Measurements from ENCODE around the gene ANKRD31.
"Not testable (repeated sequence)": the region's sequence is repeated elsewhere in the genome, so short reads cannot be mapped to it uniquely, and the experiment has no call there.

The ANKRD31 gene

DNA sequence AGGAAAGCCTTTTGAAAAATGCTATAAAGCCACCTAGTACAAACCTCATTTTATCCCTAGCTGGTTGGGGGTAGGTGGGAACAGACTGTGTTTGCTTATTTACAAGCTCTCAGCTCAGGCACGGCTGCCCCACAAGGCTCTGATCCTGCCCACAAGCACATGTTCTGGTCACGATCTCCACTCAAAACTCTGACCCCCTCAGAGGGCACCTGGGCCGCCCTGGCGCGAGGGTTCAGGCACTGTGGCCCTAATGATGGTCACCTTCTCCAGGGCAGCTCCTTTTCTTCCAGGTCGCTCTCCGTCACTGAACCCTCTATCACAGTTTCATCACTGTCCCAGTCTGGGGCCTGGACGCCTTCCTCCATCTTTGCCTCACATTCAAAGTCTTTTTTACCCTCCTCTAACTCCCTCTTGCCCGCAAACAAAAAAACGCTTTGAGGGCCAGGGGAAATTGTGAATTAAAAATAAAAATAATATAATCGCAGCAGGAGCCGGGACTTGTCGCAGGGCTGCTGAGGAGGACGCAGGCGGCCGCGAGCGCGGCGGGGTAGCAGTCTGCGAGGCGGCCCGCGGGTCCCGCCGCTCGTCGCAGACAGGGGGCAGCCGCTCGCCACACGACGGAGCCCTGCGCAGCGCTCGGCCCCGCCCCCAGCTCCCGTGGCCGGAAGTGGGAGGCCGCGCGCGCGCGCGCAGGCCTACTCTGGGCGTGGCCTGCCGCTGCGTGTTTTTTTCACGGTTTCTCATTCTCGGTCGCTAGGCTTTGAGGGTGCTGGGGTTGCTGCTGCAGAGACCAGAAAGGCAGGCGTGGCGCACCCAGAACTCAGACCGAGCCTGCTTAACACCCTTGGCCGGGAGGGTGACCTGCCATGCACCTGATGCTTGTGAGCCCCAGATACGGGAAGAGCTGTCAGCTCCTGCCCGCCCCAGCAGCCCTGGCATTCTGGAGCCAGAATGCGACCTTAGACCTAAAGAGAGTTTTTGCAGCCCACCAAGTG, at the start of gene ANKRD31:
Gene ANKRD31, minus strand, starts transcription at position 557 of the 995 bp plus-strand sequence. Its CDS starts 192 bp downstream, at position 365.
- peak; percentile 12 to 83 for DNase-seq

- DNase-seq, result no peak
Observed at GRCh38 chr5:75286211-75286773, 49.6 kb upstream of the ANKRD31 start.

DNA sequence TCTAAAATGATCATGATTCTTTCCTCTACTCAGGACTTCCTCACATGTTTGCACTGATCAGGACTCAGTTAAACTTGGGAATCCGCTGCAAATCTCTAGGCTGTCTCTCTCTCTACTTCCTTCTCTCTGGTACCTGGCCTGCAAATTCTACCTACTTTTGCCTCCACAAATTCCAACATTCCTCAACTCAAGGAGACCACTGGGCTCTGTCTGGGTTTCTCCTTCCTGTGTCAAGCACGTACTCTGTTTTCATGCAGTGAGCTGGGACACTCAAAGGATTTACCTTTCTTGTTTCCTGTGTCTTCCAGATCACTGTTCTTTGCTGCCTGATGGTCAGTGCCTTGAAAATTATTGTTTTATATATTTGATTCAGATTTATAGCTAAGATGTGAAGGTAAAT, 45.9 kb upstream of the ANKRD31 start:
- no peak for DNase-seq

- DNase-seq, result no peak
Observed at GRCh38 chr5:75281716-75282465, 45.2 kb upstream of the ANKRD31 start.

- no peak for DNase-seq
Observed at GRCh38 chr5:75279321-75279720, 42.6 kb upstream of the ANKRD31 start.

- no peak for DNase-seq
Observed at GRCh38 chr5:75277463-75277862, 40.8 kb upstream of the ANKRD31 start.

GRCh38 chr5:75275756-75276155, 39.1 kb upstream of the ANKRD31 start:
- DNase-seq, result no peak

GRCh38 chr5:75275147-75275546, 38.5 kb upstream of the ANKRD31 start:
- DNase-seq, result no peak

DNA sequence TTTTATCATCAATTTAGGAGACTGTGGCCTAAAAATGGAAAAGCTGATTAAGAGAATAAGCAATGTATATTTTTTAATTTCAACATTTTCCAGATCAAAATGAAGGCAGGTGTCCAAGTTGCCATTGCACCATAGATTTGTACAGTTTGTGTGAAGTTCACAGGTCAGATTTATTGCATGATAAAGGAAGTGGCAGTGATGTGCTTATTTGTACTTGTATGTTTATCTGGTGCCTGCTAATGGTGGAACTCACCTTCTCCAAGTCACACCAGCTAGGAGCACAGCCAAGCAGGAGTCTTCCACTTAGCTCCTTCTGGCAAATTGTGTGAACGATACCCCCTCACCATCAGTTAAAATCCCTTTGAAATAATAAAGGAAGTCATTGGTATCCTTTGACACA, 37.8 kb upstream of the ANKRD31 start:
- no peak for DNase-seq

DNA sequence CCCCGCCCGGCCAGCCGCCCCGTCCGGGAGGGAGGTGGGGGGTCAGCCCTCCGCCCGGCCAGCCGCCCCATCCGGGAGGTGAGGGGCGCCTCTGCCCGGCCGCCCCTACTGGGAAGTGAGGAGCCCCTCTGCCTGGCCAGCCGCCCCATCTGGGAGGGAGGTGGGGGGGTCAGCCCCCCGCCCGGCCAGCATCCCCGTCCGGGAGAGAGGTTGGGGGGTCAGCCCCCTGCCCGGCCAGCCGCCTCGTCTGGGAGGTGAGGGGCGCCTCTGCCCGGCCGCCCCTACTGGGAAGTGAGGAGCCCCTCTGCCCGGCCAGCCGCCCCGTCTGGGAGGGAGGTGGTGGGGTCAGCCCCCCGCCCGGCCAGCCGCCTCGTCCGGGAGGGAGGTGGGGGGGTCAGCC, 33.9 kb upstream of the ANKRD31 start:
- not testable (repeated sequence) for DNase-seq

DNA sequence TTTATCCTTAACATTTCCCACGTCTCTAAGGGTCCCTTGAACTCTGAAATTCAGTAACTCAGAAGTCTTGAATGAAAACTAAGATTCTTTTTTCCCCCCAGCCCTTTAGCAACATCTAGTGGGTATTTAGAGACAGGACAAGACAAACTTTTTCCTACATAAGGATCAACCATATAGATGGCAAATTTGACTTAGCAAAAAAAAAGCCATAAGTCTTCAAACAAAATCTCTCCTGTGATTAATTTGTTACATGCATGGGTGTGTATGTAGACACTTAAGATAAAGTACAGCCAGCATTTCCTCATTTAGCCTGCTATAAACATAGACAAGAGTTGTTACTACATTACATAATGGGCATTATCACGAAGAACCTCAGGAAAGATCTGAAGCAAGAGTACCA, 29.1 kb upstream of the ANKRD31 start:
- peak in 1 of 2 experiments; percentile 23 for DNase-seq

DNA sequence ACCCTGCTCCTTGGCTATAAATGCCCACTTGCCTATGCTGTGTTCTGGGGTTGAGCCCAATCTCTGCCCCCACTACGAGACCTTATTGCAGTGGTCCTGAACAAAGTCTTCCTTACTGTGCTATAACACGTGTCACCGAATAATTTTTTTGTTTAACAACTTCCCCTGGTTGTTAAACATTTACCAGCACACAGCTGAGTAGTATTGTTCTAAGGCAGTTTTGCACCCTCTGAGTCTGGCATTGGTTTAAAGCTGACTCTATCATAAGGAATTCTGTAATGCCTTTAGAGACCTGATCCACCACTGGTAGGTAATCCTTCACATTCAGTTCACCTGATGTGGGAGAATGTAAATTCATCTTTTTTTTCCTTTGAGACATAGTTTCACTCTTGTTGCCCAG, 25.6 kb upstream of the ANKRD31 start:
- DNase-seq, result no peak

DNA sequence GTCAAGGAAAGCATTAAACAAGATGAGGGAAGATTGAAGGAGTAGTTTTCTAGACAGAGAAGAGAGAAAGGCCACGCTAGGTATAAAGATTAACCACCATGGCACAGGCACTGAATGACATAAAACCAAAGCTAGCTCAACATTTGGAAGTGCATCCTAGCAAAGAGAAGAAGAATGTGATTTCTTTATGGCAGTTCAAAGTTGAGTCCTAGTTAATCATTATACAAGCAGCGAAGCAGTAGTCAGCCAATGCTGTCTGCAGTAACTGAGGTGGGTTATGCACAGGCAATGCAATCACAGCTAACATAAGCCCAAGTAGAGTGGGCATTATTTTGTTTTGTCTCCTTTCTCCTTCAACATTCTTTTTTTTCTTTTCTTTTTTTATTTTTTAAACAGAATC, 24.0 kb upstream of the ANKRD31 start:
- DNase-seq, result no peak

DNA sequence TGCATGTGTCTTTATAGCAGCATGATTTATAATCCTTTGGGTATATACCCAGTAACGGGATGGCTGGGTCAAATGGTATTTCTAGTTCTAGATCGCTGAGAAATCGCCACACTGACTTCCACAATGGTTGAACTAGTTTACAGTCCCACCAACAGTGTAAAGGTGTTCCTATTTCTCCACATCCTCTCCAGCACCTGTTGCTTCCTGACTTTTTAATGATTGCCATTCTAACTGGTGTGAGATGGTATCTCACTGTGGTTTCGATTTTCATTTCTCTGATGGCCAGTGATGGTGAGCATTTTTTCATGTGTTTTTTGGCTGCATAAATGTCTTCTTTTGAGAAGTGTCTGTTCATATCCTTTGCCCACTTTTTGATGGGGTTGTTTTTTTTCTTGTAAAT, 13.8 kb upstream of the ANKRD31 start:
- DNase-seq, result not testable (repeated sequence)

- no peak for DNase-seq
Observed at GRCh38 chr5:75245023-75245422, 8.3 kb upstream of the ANKRD31 start.

GRCh38 chr5:75243510-75243909, 6.8 kb upstream of the ANKRD31 start:
- DNase-seq, result no peak

GRCh38 chr5:75243100-75243499, 6.4 kb upstream of the ANKRD31 start:
- peak in 1 of 2 experiments; percentile 3 for DNase-seq

DNA sequence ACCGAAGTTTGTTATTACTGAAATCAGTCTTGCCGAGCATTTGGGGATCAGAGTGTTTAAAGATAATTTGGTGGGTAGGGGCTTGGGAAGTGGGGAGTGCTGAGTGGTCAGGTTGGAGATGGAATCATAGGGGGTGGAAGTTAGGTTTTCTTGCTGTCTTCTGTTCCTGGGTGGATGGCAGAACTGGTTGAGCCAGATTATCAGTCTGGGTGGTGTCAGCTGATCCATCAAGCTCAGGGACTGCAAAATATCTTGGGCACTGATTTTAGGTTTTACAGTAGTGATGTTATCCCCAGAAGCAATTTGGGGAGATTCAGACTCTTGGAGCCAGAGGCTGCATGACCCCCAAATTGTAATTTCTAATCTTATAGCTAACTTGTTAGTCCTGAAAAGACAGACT, 5.4 kb upstream of the ANKRD31 start:
- no peak for DNase-seq

- no peak for DNase-seq
Observed at GRCh38 chr5:75239681-75240080, 3.0 kb upstream of the ANKRD31 start.

- no peak for DNase-seq
Observed at GRCh38 chr5:75235711-75236110, 967 bp downstream of the ANKRD31 start.

GRCh38 chr5:75234251-75234650, 2.4 kb downstream of the ANKRD31 start:
- no peak for DNase-seq

DNA sequence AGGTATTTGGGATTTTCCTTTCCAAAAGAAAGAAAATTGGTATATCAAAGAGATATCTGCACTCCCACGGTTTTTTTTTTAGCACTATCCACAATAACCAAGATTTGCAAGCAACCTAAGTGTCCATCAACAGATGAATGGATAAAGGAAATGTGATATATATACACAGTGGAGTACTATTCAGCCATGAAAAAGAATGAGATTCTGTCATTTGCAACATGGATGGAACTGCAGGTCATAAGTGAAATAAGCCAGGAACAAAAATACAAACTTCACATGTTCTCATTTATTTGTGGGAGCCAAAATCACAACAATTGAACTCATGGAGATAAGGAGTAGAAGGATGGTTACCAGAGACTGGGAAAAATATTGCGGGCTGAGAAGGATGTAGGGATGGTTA, 9.8 kb downstream of the ANKRD31 start:
- DNase-seq, result no peak

DNA sequence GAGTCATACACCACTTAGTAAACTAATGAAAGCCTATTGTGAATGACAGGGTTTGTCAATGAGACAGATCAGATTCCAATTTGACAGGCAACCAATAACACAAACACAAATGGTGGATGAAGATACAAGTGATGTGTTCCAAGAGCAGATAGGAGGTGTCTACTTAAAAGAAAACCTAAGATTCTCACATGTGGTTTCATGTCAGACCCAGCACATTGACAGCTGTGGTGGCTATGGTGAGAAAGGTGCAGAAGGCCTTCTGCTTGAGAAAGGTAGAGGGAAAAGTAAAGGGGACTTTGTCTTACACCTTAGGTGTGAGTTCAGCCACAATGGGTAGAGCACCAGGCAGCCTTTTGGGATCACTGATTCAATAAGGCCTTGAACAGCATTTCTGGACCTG, 11.2 kb downstream of the ANKRD31 start:
- DNase-seq, result no peak

GRCh38 chr5:75220787-75221186, 15.9 kb downstream of the ANKRD31 start:
- DNase-seq, result not testable (repeated sequence)

Measured in NCI-H526 (cell line).